BLaER1 treated with 17β-estradiol and CSF1 and Interleukin-3, amounts not matched to agents 10 nM and 100 nM (cell line): Measurements from ENCODE around the gene POP4.

Source experiments
- H3K27ac ChIP-seq, 11 experiments: shearing (Covaris generic); formaldehyde crosslinking; 2 replicates each; pipeline ENCODE4 v1.8.1; 2022
- H3K27me3 ChIP-seq, 11 experiments: shearing (Covaris generic); formaldehyde crosslinking; 2 replicates each; pipeline ENCODE4 v1.8.1; 2022
- H3K36me3 ChIP-seq, 11 experiments: shearing (Covaris generic); formaldehyde crosslinking; 2 replicates each; pipeline ENCODE4 v1.8.1; 2022
- H3K4me1 ChIP-seq, 10 experiments: shearing (Covaris generic); formaldehyde crosslinking; 2 replicates each; pipeline ENCODE4 v1.8.1; 2022
- H3K4me2 ChIP-seq, 11 experiments: shearing (Covaris generic); formaldehyde crosslinking; 2 replicates each; pipeline ENCODE4 v1.8.1; 2022
- H3K4me3 ChIP-seq, 10 experiments: shearing (Covaris generic); formaldehyde crosslinking; 2 replicates each; pipeline ENCODE4 v1.8.1; 2022
- H3K9ac ChIP-seq, 11 experiments: shearing (Covaris generic); formaldehyde crosslinking; 2 replicates each; pipeline ENCODE4 v1.8.1; 2022
- H3K9me3 ChIP-seq, 11 experiments: shearing (Covaris generic); formaldehyde crosslinking; replicated peaks in 1 of 11; 2 replicates each; pipeline ENCODE4 v1.8.1; 2022
- H4K20me1 ChIP-seq, 11 experiments: shearing (Covaris generic); formaldehyde crosslinking; 2 replicates each; pipeline ENCODE4 v1.8.1; 2022
- Cebpa-rat ChIP-seq, 11 experiments: shearing (Covaris generic); IDR thresholded peaks; 2 replicates each; pipeline ENCODE4 v1.8.1; 2022

Gene POP4

DNA sequence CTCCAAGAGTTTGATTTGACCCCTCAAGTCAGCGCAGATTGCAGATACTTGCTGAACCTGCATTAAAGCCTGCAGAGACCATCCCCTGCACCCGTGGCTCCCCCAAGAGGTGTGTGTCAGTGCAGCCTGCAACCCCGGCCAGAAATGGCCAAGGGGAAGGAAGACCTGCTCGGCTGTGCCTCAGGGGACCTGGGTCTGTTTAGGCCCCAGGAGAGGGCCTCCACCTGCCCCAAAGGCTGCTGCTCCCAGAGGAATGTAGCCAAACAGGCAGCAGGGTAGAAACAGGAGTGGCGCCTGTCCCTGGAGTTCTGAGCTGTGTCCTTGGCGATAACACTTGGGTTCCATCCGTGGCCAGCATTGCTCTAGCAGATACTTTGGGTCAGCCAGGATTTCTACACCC lies 8.0 kb downstream of the POP4 start:
- Histone ChIP-seq H3K4me1 (peaks cover 26 to 77% (median 59%) of the 10 kb centered on the region in 10 experiments), H3K9ac (peak overlapping the region in 4 of 11 experiments; percentile 0 to 41 (median 34); a peak in 5 of 22 replicates), H3K9me3 (no peaks in the 10 kb centered on the region), H4K20me1 (peaks cover 0 to 28% (median 0%) of the 10 kb centered on the region in 11 experiments; a peak in 6 of 22 replicates), H3K27me3 (no peaks in the 10 kb centered on the region), H3K4me3 (no peak overlapping the region), H3K36me3 (peaks cover 56 to 76% (median 71%) of the 10 kb centered on the region in 11 experiments), H3K4me2 (peak overlapping the region in 7 of 11 experiments; percentile 31 to 76 (median 67); a peak in 14 of 22 replicates), H3K27ac (no peak overlapping the region)
- no peak for TF ChIP-seq Cebpa-rat (IDR thresholded peaks at IDR 0.05)

DNA sequence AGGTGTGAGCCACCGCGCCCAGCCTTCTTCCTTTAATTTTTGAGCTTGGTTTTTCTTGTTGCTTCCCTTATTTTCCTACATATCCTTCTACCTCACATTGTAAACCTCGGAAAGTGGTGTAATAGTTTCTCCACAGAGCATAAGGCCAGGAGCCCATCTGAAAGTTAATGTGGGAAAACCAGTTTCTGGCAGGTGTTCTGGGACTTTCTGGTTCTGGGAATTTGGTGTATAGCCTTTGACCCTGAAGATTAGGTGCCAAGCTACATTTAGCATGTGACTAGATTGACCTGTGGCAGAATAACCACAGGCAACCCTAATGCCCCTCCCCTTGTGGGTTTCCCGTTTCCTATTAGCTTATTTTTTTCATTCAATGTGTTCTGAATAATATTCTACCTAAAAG lies 8.7 kb downstream of the POP4 start:
- H3K27me3 ChIP-seq = no peaks in the 10 kb centered on the region

DNA sequence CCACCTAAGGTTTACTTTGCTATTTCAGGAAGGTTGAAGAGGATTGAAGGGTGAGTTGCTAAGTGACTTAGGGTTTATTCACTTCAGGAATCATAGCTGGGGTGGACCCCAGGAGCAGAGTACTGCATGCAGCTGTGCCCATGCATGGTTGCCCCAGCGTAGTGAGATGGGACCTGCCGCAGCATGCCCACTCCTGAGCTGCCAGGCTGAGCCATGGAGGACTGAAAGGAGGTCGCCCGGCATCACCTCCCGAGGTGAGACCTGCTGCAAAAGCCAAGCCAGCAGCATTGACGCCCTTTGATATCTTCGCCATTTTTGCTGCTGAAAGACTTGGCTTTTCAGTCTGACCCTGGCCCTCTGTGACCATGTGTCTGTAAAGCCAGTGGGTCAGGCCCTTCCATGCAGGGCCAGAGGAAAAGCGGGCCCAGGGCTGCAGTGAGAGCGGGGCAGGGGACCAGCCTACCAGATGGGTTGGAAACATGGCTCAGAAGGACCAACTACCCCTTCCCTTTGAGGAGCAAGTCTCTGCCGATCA lies 9.9 kb downstream of the POP4 start:
- H3K9me3 ChIP-seq = no peaks in the 10 kb centered on the region
- peaks cover 33 to 76% (median 60%) of the 10 kb centered on the region in 10 experiments for H3K4me1 ChIP-seq
- H3K27ac ChIP-seq = no peak overlapping the region
- no peak overlapping the region for H3K4me3 ChIP-seq
- peak overlapping the region in 8 of 11 experiments; percentile 13 to 76 (median 62); a peak in 13 of 22 replicates for H3K4me2 ChIP-seq
- peak overlapping the region in 1 of 11 experiments; percentile 19; a peak in 2 of 22 replicates for H3K9ac ChIP-seq
- no peak for TF ChIP-seq Cebpa-rat (IDR thresholded peaks at IDR 0.05)
- H4K20me1 ChIP-seq = peaks cover 0 to 24% (median 0%) of the 10 kb centered on the region in 11 experiments; a peak in 6 of 22 replicates
- H3K27me3 ChIP-seq = no peaks in the 10 kb centered on the region
- H3K36me3 ChIP-seq = peaks cover 46 to 61% (median 59%) of the 10 kb centered on the region in 11 experiments

More for the DNA sequence above, 8.7 kb downstream of the POP4 start:
- H3K9me3 ChIP-seq = no peaks in the 10 kb centered on the region
- H3K4me2 ChIP-seq = peak overlapping the region in 9 of 11 experiments; percentile 24 to 76 (median 58); a peak in 16 of 22 replicates
- TF ChIP-seq Cebpa-rat (IDR thresholded peaks at IDR 0.05) = no peak
- H4K20me1 ChIP-seq = peaks cover 0 to 28% (median 0%) of the 10 kb centered on the region in 11 experiments; a peak in 6 of 22 replicates
- no peak overlapping the region for H3K4me3 ChIP-seq
- no peak overlapping the region for H3K9ac ChIP-seq
- no peak overlapping the region for H3K27ac ChIP-seq
- H3K4me1 ChIP-seq = peaks cover 30 to 75% (median 59%) of the 10 kb centered on the region in 10 experiments
- H3K36me3 ChIP-seq = peaks cover 49 to 68% (median 64%) of the 10 kb centered on the region in 11 experiments

DNA sequence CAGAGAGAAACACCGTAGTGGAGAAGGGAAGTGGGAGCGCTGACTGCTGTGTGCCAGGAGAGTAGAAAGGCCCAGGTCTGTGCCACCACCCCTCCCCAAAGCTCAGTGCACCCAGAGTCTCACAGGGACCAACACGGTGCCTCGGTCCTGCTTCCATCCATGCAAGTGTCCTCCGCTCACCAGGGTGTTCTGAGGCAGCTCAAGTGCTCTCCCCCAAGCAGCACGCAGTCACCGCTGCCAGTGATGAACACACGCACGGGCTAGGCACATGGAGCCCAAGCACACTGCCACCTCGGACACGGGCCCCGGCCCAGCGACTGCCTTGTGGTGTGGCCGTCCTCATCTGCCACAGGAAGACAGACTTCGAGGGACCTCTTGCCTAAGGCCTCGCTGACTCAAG lies 10.5 kb downstream of the POP4 start:
- peak overlapping the region in 8 of 11 experiments; percentile 13 to 76 (median 62); a peak in 9 of 22 replicates for H3K4me2 ChIP-seq
- H3K9me3 ChIP-seq = no peaks in the 10 kb centered on the region
- H3K9ac ChIP-seq = peak overlapping the region in 1 of 11 experiments; percentile 19; a peak in 1 of 22 replicates
- TF ChIP-seq Cebpa-rat (IDR thresholded peaks at IDR 0.05) = no peak
- peaks cover 0 to 20% (median 0%) of the 10 kb centered on the region in 11 experiments; a peak in 4 of 22 replicates for H4K20me1 ChIP-seq
- no peak overlapping the region for H3K27ac ChIP-seq
- H3K4me3 ChIP-seq = no peak overlapping the region
- H3K36me3 ChIP-seq = peaks cover 42 to 55% (median 54%) of the 10 kb centered on the region in 11 experiments
- peaks cover 34 to 76% (median 61%) of the 10 kb centered on the region in 10 experiments for H3K4me1 ChIP-seq
- H3K27me3 ChIP-seq = no peaks in the 10 kb centered on the region

DNA sequence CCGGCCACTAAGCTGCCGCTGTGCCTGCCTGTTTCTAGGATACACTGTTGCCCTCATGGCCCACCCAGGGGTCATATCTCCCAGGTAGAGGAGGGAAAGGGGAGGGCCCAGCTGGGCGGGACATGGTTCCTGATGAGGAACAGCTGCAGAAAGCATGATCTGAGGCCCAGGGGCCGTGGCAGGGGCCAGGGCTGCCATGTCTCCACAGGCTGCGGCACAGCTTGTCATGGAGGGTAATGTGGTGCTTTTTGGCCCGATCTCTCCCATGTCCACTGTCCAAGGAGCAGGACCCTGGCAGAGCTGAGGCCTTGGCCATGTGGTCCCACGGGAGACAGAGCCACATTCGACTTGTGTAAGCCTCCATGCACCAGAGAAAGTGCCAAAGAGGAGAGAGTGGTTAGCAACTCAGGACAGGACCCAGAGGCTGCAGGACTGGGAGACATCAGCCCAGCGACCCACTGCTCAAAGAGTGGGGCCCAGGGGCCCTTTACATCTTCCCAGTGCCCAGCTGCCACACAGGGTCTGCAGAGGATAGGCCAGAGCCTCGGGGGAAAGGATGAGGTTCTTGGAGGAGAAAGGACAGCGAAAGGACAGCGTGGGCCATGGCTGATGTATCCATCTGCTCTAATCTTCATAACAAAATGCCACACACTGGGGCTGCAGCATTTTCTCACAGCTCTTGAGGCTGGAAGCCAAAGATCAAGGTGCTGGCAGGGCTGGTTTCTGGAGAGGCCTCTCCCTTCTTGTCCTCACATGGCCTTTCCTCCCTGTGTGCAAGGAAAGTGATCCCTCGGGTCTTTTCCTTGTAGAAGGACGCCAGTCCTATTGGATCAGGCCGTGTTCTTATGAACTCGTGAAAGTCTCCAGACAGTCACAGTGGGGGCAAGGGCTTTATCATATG lies 11.5 kb downstream of the POP4 start:
- Histone ChIP-seq H3K27me3 (no peaks in the 10 kb centered on the region), H3K9ac (no peak overlapping the region), H3K9me3 (no peaks in the 10 kb centered on the region), H3K4me3 (no peak overlapping the region), H3K36me3 (peaks cover 31 to 44% (median 43%) of the 10 kb centered on the region in 11 experiments), H3K4me2 (peak overlapping the region in 7 of 11 experiments; percentile 2 to 30 (median 18); a peak in 3 of 22 replicates), H3K27ac (no peak overlapping the region), H4K20me1 (peaks cover 0 to 19% (median 0%) of the 10 kb centered on the region in 11 experiments; a peak in 3 of 22 replicates), H3K4me1 (peaks cover 43 to 85% (median 72%) of the 10 kb centered on the region in 10 experiments)
- no peak for TF ChIP-seq Cebpa-rat (IDR thresholded peaks at IDR 0.05)

DNA sequence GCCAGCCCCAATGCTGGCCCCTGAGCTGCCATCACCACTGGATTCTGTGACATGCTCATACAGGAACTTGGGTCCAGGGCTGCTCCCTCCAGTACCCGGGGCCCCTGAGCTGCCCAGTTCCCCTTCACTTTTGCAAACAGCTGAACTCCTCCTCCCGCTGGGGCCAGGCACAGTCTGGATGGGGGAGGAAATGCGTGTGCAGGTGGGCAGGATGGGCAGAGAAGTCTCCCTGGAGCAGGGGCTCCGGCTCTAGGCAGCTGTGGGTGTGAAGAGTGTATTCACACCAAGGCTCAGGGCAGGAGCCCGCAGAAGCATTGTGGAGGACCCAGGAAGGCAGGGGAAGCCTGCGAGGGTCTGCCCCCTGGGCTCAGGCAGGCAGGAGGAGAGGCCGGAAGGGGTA lies 12.4 kb downstream of the POP4 start:
- peak overlapping the region; percentile 1 to 57 (median 18); a peak in 11 of 22 replicates for H3K4me2 ChIP-seq
- no peak for TF ChIP-seq Cebpa-rat (IDR thresholded peaks at IDR 0.05)
- no peaks in the 10 kb centered on the region for H3K9me3 ChIP-seq
- no peak overlapping the region for H3K4me3 ChIP-seq
- H3K9ac ChIP-seq = 0 out of 22 replicates have a peak overlapping the region, but pooled peaks of 1 of the 11 experiments have one; percentile 18
- H3K27ac ChIP-seq = no peak overlapping the region
- peaks cover 0 to 15% (median 0%) of the 10 kb centered on the region in 11 experiments; a peak in 3 of 22 replicates for H4K20me1 ChIP-seq
- peaks cover 23 to 36% (median 35%) of the 10 kb centered on the region in 11 experiments for H3K36me3 ChIP-seq
- H3K4me1 ChIP-seq = peaks cover 46 to 92% (median 79%) of the 10 kb centered on the region in 10 experiments
- H3K27me3 ChIP-seq = no peaks in the 10 kb centered on the region

DNA sequence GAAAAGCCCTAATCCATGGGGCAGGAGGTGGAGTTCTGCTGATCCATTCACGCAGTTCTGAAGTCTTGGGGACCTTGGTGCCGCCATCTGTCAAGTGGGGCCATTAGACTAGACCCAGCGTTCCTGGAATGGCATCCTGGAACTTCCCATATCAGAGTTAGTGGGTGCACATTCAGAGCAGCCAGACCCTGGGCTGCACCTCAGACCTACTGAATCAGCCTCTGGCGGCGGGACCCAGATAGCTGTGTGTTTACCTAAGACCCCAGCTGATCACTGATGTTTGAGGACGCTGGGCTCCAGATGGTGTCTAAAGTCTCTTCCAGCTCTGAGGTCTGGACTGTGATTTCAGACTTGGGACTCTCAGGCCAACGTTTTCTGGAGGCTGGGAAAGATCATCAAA lies 12.8 kb downstream of the POP4 start:
- peaks cover 20 to 32% (median 30%) of the 10 kb centered on the region in 11 experiments; a peak in 21 of 22 replicates for H3K36me3 ChIP-seq
- peaks cover 50 to 92% (median 79%) of the 10 kb centered on the region in 10 experiments for H3K4me1 ChIP-seq
- TF ChIP-seq Cebpa-rat (IDR thresholded peaks at IDR 0.05) = no peak
- H3K4me2 ChIP-seq = peak overlapping the region in 10 of 11 experiments; percentile 1 to 57 (median 23); a peak in 10 of 22 replicates
- no peak overlapping the region for H3K4me3 ChIP-seq
- H3K9me3 ChIP-seq = no peaks in the 10 kb centered on the region
- no peaks in the 10 kb centered on the region for H3K27me3 ChIP-seq
- H4K20me1 ChIP-seq = peaks cover 0 to 13% (median 0%) of the 10 kb centered on the region in 11 experiments; a peak in 2 of 22 replicates
- no peak overlapping the region for H3K9ac ChIP-seq
- H3K27ac ChIP-seq = no peak overlapping the region

DNA sequence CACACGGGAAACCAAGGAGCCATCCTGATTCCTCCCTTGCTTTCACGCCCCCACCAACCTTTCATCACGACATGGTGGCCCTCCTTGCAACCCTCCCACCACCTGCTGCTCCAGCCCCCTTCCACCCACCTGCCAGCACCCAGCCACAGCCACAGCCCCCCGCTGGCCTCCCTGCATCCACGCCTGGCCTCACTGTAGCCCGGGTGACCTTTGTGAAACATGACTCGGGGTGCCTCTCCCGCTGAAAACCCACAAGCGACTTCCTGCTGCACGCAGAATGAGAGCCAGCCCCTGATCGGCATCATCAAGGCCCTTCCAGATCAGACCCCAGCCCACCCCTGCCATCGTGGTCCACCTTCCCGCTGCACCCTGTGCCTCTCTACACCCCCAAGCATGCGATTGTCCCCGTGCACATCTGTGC lies 14.9 kb downstream of the POP4 start:
- TF ChIP-seq Cebpa-rat (IDR thresholded peaks at IDR 0.05) = no peak
- Histone ChIP-seq H3K9me3 (no peaks in the 10 kb centered on the region), H3K4me2 (peak overlapping the region; percentile 65 to 92 (median 87)), H3K4me3 (peak overlapping the region in 2 of 10 experiments; percentile 16 to 41; a peak in 3 of 20 replicates), H3K4me1 (peaks cover 68 to 81% (median 75%) of the 10 kb centered on the region in 10 experiments), H3K9ac (peak overlapping the region in 4 of 11 experiments; percentile 4 to 27 (median 14); a peak in 2 of 22 replicates), H3K36me3 (peaks cover 5 to 11% (median 10%) of the 10 kb centered on the region in 11 experiments; a peak in 19 of 22 replicates), H4K20me1 (peaks cover 0 to 10% (median 0%) of the 10 kb centered on the region in 11 experiments; a peak in 2 of 22 replicates), H3K27me3 (no peaks in the 10 kb centered on the region), H3K27ac (peak overlapping the region in 3 of 11 experiments; percentile 2 to 32 (median 6); a peak in 3 of 22 replicates)
